ENCODE measurements around the gene ZFYVE21.

The ZFYVE21 gene

GRCh38 chr14:103704708-103705107 is 10.9 kb upstream of the ZFYVE21 start:
- no peak overlapping the region for H3K4me3 ChIP-seq (ENCODE audit: low read depth, low read length)

- H3K4me3 ChIP-seq (ENCODE audit: low read depth, low read length): no peak overlapping the region
Observed at GRCh38 chr14:103705118-103705503, 10.5 kb upstream of the ZFYVE21 start.

- no peak overlapping the region for H3K4me3 ChIP-seq (ENCODE audit: low read depth, low read length)
Observed at GRCh38 chr14:103705504-103706284, 9.9 kb upstream of the ZFYVE21 start.

- no peak overlapping the region for H3K4me3 ChIP-seq (ENCODE audit: low read depth, low read length)
Observed at GRCh38 chr14:103706551-103707328, 8.9 kb upstream of the ZFYVE21 start.

- H3K4me3 ChIP-seq (ENCODE audit: low read depth, low read length): no peak overlapping the region
Observed at GRCh38 chr14:103707329-103708263, 8.0 kb upstream of the ZFYVE21 start.

GRCh38 chr14:103708750-103709187 is 6.8 kb upstream of the ZFYVE21 start:
- no peak overlapping the region for H3K4me3 ChIP-seq (ENCODE audit: low read depth, low read length)

- no peak overlapping the region for H3K4me3 ChIP-seq (ENCODE audit: low read depth, low read length)
Observed at GRCh38 chr14:103709814-103710213, 5.8 kb upstream of the ZFYVE21 start.

GRCh38 chr14:103710771-103711377 is 4.7 kb upstream of the ZFYVE21 start:
- H3K4me3 ChIP-seq (ENCODE audit: low read depth, low read length): no peak overlapping the region

GRCh38 chr14:103711516-103712431 is 3.8 kb upstream of the ZFYVE21 start:
- H3K4me3 ChIP-seq (ENCODE audit: low read depth, low read length): no peak overlapping the region

- no peak overlapping the region for H3K4me3 ChIP-seq (ENCODE audit: low read depth, low read length)
Observed at GRCh38 chr14:103712633-103713247, 2.9 kb upstream of the ZFYVE21 start.

- no peak overlapping the region for H3K4me3 ChIP-seq (ENCODE audit: low read depth, low read length)
Observed at GRCh38 chr14:103713304-103714062, 2.1 kb upstream of the ZFYVE21 start.

GRCh38 chr14:103714063-103714724 is 1.4 kb upstream of the ZFYVE21 start:
- H3K4me3 ChIP-seq (ENCODE audit: low read depth, low read length): peak overlapping the region; percentile 72

- H3K4me3 ChIP-seq (ENCODE audit: low read depth, low read length): peak overlapping the region; percentile 73
Observed at GRCh38 chr14:103716091-103716801, 636 bp downstream of the ZFYVE21 start.

- H3K4me3 ChIP-seq (ENCODE audit: low read depth, low read length): peak overlapping the region; percentile 73
Observed at GRCh38 chr14:103716899-103717411, 1.3 kb downstream of the ZFYVE21 start.

- H3K4me3 ChIP-seq (ENCODE audit: low read depth, low read length): no peak overlapping the region
Observed at GRCh38 chr14:103718572-103718971, 3.0 kb downstream of the ZFYVE21 start.

GRCh38 chr14:103719751-103720150 is 4.1 kb downstream of the ZFYVE21 start:
- H3K4me3 ChIP-seq (ENCODE audit: low read depth, low read length): no peak overlapping the region
